HG02973 (cell line): ENCODE results near the gene PCDHGA10.
A peak's percentile ranks its signal among the peaks of the same experiment; 100 is the strongest.
"Not testable (repeated sequence)": the region's sequence is repeated elsewhere in the genome, so short reads cannot be mapped to it uniquely, and the experiment has no call there.

Experiments
- ATAC-seq: cut with Tn5 transposase; IDR thresholded peaks from one replicate; pipeline ENCODE4 v1.9.1; 2021; ENCODE audit warnings: moderate library complexity; ENCODE audit not compliant: unreplicated experiment

The PCDHGA10 gene

DNA sequence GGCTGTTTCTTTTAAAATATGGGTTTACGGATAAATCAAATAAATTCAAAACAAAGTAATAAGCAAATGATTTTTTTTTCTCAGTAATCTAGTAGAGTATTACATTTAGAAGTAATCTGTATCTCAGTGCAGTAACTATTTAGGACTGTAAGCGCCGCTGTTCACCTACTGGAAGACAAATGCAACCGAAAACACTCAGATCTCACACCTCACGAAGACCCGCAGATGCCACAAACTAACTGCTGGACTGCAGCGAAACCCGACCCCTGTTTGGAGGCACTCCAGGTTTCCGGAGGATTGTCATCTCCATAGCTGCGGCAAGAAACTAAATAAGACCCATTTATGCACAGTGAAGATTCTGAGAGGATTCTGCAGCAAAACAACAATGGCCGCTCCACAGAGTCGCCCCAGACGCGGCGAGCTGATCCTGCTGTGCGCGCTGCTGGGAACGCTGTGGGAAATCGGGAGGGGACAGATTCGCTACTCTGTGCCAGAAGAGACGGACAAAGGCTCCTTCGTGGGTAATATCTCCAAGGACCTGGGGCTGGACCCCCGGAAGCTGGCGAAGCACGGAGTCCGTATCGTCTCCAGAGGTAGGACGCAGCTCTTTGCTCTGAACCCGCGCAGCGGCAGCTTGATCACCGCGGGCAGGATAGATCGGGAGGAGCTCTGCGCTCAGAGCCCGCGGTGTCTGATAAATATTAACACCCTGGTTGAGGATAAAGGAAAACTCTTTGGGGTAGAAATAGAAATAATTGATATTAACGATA, 20.2 kb upstream of the PCDHGA10 start, which contains the start of gene PCDHGA8:
Gene PCDHGA8, plus strand, starts transcription at position 205 of the 770 bp plus-strand sequence. Its CDS starts 181 bp downstream, at position 386.
- no peak for ATAC-seq

DNA sequence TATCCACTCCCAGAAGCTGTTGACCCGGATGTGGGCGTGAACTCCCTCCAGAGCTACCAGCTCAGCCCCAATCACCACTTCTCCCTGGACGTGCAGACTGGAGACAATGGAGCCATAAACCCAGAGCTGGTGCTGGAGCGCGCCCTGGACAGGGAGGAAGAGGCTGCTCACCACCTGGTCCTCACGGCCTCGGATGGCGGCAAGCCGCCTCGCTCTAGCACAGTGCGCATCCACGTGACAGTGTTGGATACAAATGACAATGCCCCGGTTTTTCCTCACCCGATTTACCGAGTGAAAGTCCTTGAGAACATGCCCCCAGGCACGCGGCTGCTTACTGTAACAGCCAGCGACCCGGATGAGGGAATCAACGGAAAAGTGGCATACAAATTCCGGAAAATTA, 19.5 kb upstream of the PCDHGA10 start:
- ATAC-seq: no peak

DNA sequence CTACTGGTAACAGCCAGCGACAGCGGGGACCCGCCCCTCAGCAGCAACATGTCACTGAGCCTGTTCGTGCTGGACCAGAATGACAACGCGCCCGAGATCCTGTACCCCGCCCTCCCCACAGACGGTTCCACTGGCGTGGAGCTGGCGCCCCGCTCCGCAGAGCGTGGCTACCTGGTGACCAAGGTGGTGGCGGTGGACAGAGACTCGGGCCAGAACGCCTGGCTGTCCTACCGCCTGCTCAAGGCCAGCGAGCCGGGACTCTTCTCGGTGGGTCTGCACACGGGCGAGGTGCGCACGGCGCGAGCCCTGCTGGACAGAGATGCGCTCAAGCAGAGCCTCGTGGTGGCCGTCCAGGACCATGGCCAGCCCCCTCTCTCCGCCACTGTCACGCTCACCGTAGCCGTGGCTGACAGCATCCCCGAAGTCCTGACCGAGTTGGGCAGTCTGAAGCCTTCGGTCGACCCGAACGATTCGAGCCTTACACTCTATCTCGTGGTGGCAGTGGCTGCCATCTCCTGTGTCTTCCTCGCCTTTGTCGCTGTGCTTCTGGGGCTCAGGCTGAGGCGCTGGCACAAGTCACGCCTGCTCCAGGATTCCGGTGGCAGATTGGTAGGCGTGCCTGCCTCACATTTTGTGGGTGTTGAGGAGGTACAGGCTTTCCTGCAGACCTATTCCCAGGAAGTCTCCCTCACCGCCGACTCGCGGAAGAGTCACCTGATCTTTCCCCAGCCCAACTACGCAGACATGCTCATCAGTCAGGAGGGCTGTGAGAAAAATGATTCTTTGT, 18.2 kb upstream of the PCDHGA10 start:
- ATAC-seq: not testable (repeated sequence)

DNA sequence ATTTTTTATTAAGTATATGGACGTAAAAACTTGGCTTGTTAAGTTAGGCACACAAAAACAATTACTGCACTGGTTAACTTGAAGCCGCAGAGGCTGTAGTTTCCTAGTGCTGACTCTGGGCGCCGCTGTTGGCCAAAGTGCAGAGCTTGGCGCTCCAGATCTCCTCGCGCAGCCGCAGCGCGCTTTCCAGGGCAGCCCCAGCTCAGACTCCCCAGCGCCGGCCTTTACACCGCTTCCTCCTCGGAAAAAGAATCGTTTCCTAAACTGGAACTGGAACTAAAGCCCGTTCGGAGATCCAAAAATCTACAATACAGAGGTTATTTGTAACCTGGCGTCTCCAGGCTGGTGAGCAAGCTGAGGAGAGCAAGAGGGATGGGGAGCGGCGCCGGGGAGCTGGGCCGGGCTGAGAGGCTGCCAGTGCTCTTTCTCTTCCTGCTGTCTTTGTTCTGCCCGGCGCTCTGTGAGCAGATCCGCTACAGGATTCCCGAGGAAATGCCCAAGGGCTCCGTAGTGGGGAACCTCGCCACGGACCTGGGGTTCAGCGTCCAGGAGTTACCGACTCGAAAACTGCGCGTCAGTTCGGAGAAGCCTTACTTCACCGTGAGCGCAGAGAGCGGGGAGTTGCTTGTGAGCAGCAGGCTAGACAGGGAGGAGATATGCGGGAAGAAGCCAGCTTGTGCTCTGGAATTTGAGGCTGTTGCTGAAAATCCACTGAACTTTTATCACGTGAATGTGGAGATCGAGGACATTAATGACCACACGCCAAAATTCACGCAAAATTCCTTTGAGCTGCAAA, 14.8 kb upstream of the PCDHGA10 start, which contains the start of gene PCDHGB5:
Gene PCDHGB5, plus strand, starts transcription at position 192 of the 796 bp plus-strand sequence. Its CDS starts 181 bp downstream, at position 373.
- peak; percentile 99 for ATAC-seq

DNA sequence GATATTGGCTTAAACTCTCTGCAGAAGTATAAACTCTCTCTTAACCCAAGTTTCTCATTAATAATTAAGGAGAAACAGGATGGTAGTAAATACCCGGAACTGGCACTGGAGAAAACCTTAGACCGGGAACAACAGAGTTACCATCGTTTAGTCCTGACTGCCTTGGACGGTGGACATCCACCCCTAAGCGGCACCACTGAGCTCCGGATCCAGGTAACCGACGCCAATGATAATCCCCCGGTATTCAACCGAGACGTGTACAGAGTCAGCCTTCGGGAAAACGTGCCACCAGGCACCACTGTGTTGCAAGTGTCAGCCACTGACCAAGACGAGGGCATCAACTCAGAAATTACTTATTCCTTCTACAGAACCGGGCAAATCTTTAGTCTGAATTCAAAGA, 14.2 kb upstream of the PCDHGA10 start:
- ATAC-seq: no peak

DNA sequence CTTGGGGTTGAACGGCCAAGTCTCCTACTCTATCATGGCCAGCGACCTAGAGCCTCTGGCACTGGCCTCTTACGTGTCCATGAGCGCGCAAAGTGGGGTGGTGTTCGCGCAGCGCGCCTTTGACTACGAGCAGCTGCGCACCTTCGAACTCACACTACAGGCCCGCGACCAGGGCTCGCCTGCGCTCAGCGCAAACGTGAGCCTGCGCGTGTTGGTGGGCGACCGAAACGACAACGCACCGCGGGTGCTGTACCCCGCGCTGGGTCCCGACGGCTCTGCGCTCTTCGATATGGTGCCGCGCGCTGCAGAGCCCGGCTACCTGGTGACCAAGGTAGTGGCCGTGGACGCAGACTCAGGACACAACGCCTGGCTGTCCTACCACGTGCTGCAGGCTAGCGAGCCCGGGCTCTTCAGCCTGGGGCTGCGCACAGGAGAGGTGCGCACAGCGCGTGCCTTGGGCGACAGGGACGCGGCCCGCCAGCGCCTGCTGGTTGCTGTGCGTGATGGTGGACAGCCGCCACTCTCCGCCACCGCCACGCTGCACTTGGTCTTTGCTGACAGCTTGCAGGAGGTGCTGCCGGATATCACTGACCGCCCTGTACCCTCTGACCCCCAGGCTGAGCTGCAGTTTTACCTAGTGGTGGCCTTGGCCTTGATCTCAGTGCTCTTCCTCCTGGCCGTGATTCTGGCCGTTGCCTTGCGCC, 13.1 kb upstream of the PCDHGA10 start:
- no peak for ATAC-seq

DNA sequence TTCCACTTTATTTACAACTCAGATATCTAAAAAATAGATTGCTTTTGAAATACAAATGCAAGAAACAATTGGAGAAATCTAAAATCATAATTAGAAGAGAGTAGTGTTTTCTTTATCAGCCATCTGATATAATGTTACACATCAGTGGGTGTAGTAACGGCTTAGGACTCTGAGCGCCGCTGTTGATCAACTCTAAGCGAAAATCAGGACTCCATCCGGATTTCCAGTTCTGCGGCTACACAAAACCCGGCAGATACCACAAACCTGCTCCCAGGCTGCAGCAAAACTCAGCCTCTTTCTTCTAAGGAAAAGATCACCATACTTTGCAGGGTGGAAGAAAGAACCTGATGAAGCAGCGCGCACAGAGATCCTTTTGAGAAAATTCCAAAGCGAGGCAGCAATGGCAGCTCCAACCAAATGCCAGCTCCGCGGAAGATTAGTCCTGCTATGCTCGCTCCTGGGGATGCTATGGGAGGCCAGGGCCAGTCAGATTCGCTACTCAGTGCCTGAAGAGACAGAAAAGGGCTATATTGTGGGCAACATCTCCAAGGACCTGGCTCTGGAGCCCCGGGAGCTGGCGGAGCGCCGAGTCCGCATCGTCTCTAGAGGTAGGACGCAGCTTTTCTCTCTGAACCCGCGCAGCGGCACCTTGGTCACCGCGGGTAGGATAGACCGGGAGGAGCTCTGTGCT, 10.1 kb upstream of the PCDHGA10 start, which contains the start of gene PCDHGA9:
Gene PCDHGA9, plus strand, starts transcription at position 226 of the 691 bp plus-strand sequence. Its CDS starts 175 bp downstream, at position 401.
- no peak for ATAC-seq

DNA sequence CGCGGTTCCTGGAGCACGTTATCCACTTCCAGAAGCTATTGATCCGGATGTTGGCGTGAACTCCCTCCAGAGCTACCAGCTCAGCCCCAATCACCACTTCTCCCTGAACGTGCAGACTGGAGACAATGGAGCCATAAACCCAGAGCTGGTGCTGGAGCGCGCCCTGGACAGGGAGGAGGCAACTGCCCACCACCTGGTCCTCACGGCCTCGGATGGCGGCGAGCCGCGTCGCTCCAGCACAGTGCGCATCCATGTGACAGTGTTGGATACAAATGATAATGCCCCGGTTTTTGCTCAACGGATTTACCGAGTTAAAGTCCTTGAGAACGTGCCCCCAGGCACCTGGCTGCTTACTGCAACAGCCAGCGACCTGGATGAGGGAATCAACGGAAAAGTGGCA, 9.4 kb upstream of the PCDHGA10 start:
- no peak for ATAC-seq

DNA sequence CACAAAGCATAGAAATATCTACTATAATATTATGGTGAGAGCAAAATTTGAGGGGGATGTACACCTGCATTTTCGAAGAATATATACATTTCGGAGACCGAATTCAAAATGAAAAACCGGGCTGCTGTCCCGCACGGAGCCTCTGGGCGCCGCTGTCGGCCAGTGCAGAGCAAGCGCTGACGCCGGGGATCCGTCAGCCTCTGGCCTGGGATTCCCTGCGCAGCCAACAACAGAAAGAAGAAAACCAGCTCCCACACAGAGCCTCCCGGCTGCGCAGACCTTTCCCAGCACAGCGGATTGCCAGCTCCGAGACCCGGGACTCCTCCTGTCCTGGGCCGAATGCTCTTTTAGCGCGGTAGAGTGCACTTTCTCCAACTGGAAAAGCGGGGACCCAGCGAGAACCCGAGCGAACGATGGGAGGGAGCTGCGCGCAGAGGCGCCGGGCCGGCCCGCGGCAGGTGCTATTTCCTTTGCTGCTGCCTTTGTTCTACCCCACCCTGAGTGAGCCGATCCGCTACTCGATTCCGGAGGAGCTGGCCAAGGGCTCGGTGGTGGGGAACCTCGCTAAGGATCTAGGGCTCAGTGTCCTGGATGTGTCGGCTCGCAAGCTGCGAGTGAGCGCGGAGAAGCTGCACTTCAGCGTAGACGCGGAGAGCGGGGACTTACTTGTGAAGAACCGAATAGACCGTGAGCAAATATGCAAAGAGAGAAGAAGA, 4.8 kb upstream of the PCDHGA10 start, which contains the start of gene PCDHGB6:
Gene PCDHGB6, plus strand, starts transcription at position 232 of the 716 bp plus-strand sequence. Its CDS starts 182 bp downstream, at position 414.
- ATAC-seq: peak; percentile 77

DNA sequence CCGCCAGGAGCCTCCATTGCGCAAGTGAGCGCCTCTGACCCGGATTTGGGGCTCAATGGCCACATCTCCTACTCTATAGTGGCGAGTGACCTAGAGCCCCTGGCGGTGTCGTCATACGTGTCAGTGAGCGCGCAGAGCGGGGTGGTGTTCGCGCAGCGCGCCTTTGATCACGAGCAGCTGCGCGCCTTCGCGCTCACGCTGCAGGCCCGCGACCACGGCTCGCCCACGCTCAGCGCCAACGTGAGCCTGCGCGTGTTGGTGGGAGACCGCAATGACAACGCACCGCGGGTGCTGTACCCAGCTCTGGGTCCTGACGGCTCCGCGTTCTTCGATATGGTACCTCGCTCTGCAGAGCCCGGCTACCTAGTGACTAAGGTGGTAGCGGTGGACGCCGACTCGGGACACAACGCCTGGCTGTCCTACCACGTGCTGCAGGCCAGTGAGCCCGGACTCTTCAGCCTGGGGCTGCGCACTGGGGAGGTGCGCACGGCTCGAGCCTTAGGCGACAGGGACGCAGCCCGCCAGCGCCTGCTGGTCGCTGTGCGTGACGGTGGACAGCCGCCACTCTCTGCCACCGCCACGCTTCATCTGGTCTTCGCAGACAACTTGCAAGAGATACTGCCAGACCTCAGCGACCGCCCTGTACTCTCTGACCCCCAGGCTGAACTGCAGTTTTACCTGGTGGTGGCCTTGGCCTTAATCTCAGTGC, 3.0 kb upstream of the PCDHGA10 start:
- no peak for ATAC-seq

DNA sequence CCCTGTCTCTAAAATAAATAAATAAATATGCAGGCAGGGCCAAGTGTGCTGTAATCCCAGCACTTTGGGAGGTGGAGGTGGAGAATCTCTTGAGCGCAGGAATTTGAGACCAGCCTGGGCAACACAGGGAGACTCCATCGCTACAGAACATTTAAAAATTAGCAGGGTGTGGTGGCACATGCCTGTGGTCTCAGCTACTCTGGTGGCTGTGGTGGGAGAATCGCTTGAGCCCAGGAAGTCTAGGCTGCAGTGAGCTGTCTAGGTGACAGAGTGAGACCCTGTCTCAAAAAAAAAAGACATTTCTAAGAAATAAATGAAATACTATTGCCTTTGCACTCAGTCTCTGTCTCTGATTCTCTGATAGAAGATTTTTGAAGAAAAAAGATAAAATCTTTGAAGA, 1.2 kb upstream of the PCDHGA10 start:
- no peak for ATAC-seq

DNA sequence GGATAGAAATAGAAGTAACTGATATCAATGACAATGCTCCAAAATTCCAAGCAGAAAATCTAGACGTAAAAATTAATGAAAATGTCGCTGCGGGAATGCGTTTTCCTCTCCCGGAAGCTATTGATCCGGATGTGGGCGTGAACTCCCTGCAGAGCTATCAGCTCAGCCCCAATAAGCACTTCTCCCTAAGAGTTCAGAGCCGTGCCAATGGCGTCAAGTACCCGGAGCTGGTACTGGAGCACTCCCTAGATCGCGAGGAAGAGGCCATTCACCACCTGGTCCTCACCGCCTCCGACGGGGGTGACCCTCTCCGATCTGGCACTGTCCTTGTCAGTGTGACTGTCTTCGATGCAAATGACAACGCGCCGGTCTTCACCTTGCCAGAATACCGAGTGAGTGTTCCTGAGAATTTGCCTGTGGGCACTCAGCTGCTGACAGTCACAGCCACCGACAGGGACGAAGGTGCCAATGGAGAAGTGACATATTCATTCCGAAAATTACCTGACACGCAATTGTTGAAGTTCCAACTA, 818 bp downstream of the PCDHGA10 start:
- no peak for ATAC-seq

DNA sequence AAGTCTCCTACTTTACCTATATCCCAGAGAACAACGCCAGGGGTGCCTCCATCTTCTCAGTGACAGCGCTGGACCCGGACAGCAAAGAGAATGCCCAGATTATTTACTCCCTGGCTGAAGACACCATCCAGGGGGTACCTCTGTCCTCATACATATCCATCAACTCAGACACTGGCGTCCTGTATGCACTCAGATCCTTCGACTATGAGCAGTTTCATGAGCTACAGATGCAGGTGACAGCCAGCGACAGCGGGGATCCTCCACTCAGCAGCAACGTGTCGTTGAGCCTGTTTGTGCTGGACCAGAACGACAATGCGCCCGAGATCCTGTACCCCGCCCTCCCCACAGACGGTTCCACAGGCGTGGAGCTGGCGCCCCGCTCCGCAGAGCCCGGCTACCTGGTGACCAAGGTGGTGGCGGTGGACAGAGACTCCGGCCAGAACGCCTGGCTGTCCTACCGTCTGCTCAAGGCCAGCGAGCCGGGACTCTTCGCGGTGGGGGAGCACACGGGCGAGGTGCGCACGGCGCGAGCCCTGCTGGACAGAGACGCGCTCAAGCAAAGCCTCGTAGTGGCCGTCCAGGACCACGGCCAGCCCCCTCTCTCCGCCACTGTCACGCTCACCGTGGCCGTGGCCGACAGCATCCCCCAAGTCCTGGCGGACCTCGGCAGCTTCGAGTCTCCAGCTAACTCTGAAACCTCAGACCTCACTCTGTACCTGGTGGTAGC, 1.9 kb downstream of the PCDHGA10 start:
- not testable (repeated sequence) for ATAC-seq

DNA sequence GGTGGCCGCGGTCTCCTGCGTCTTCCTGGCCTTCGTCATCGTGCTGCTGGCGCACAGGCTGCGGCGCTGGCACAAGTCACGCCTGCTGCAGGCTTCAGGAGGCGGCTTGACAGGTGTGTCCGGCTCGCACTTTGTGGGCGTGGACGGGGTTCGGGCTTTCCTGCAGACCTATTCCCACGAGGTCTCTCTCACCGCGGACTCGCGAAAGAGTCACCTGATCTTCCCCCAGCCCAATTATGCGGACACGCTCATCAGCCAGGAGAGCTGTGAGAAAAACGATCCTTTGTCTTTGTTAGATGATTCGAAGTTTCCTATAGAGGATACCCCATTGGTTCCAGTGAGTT, 2.5 kb downstream of the PCDHGA10 start:
- not testable (repeated sequence) for ATAC-seq

DNA sequence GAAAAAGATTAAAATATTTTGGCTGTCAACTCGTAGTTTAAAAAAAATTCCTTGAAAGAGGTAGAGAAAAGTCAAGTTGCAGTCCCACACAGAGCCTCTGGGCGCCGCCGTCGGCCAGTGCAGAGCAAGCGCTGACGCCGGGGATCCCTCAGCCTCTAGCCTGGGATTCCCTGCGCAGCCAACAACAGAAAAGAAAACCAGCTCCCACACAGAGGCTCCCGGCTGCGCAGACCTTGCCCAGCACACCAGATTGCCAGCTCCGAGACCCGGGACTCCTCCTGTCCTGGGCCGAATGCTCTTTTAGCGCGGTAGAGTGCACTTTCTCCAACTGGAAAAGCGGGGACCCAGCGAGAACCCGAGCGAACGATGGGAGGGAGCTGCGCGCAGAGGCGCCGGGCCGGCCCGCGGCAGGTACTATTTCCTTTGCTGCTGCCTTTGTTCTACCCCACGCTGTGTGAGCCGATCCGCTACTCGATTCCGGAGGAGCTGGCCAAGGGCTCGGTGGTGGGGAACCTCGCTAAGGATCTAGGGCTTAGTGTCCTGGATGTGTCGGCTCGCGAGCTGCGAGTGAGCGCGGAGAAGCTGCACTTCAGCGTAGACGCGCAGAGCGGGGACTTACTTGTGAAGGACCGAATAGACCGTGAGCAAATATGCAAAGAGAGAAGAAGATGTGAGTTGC, 4.8 kb downstream of the PCDHGA10 start, which contains the start of gene PCDHGB7:
Gene PCDHGB7, plus strand, starts transcription at position 184 of the 679 bp plus-strand sequence. Its CDS starts 183 bp downstream, at position 367.
- ATAC-seq: peak; percentile 89

DNA sequence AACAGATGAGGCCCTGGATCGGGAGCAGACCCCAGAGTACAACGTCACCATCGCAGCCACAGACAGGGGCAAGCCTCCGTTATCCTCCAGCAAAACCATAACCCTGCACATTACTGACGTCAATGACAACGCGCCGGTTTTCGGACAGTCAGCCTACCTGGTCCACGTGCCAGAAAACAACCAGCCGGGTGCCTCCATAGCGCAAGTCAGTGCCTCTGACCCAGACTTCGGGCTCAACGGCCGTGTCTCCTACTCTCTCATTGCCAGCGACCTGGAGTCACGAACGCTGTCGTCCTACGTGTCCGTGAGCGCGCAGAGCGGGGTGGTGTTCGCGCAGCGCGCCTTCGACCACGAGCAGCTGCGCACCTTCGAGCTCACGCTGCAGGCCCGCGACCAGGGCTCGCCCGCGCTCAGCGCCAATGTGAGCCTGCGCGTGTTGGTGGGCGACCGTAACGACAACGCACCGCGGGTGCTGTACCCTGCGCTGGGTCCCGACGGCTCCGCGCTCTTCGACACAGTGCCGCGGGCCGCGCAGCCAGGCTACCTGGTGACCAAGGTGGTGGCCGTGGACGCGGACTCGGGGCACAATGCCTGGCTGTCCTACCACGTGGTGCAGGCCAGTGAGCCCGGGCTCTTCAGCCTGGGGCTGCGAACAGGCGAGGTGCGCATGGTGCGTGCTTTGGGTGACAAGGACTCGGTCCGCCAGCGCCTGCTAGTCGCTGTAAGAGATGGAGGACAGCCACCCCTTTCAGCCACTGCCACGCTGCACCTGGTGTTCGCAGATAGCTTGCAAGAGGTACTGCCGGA, 6.5 kb downstream of the PCDHGA10 start:
- ATAC-seq: no peak
